HCT116 (cell line): ENCODE data around the gene BTG1. TPM values are rescaled to one million over a fixed set of nuclear protein-coding genes. Genes with fewer than 3 reads are reported as not detected.

Experiments
- ATAC-seq: fragments of 200-7000 bp; cut with Tn5 transposase; 2 replicates; pipeline ENCODE4 v1.9.1; 2020; ENCODE audit warnings: mild to moderate bottlenecking, moderate library complexity
- BruUV-seq: library from RNA; stranded (reverse); fragments of 400-500 nt; replicated peaks from 2 replicates; lab custom pipeline; 2021; lab: Mats Ljungman, UMichigan
- CTCF ChIA-PET: fragments of 300-600 bp; sonication (Branson Sonifier 250); formaldehyde crosslinking; loops from one replicate; lab custom pipeline; 2021; ENCODE audit warnings: antibody characterized with exemption; lab: Charles Lee
- POLR2A ChIA-PET: fragments of 300-600, 350-600 bp; sonication (Branson Sonifier 250); formaldehyde crosslinking; loops from one replicate; lab custom pipeline; 2021; ENCODE audit warnings: antibody characterized with exemption; lab: Charles Lee
- RAD21 ChIA-PET, 2 experiments: fragments of 300-600 bp; sonication (Branson Sonifier 250); formaldehyde crosslinking; loops; one replicate each; lab custom pipeline; 2023; ENCODE audit warnings: low total read pairs in 2 of 2; ENCODE audit not compliant: uncharacterized antibody in 2 of 2, unreplicated experiment in 2 of 2, low non-redundant PET in 1 of 2; lab: Charles Lee
- DNase-seq: peaks from one replicate; pipeline ENCODE4 v3.0.0-alpha.2; 2010; ENCODE audit warnings: low read depth, low spot score
- H2AFZ ChIP-seq: fragments of 200-600 bp; shearing (Covaris generic), sonication (generic); 2 replicates; pipeline ENCODE4 v1.6.1; 2017; ENCODE audit warnings: low read depth, mixed run types, mixed read lengths, antibody characterized with exemption, low read length; ENCODE audit not compliant: poor library complexity, severe bottlenecking
- H3K27ac ChIP-seq: 2 replicates; pipeline ENCODE4 v1.5.1; 2012; ENCODE audit warnings: low read depth, low read length
- H3K27me3 ChIP-seq: fragments of 200-600 bp; sonication (generic); 2 replicates; pipeline ENCODE4 v1.6.1; 2016; ENCODE audit warnings: mixed run types, low read length, mixed read lengths; ENCODE audit not compliant: insufficient read depth
- H3K36me3 ChIP-seq, 2 experiments: fragments of 200-500 bp in 1 of 2; fragments of 200-600 bp in 1 of 2; sonication (Bioruptor generic) in 1 of 2; sonication (generic) in 1 of 2; 2 replicates each; pipeline versions ENCODE4 v1.5.1 to v1.6.1; 2014 to 2016; ENCODE audit warnings: low read length in 2 of 2, inconsistent platforms in 1 of 2, mixed read lengths in 1 of 2, mixed run types in 1 of 2; ENCODE audit not compliant: insufficient read depth in 2 of 2, control insufficient read depth in 1 of 2
- H3K4me1 ChIP-seq, 2 experiments: fragments of 200-600 bp in 1 of 2; sonication (generic) in 1 of 2; 2 replicates each; pipeline versions ENCODE4 v1.5.1 to v1.6.1; 2012 to 2017; ENCODE audit warnings: low read length in 2 of 2, inconsistent platforms in 1 of 2, mild to moderate bottlenecking in 1 of 2, mixed read lengths in 1 of 2, mixed run types in 1 of 2, moderate library complexity in 1 of 2; ENCODE audit not compliant: insufficient read depth in 2 of 2, control insufficient read depth in 1 of 2
- H3K4me2 ChIP-seq: fragments of 200-600 bp; sonication (generic); 2 replicates; pipeline ENCODE4 v1.6.1; 2017; ENCODE audit warnings: mixed run types, low read length, mixed read lengths
- H3K4me3 ChIP-seq, 2 experiments: fragments of 200-600 bp in 1 of 2; sonication (generic) in 1 of 2; replicated peaks in 1 of 2; 2 replicates each; pipeline ENCODE4 v1.5.1; 2011 to 2016; ENCODE audit warnings: low read length in 2 of 2, control low read depth in 1 of 2, low read depth in 1 of 2, mild to moderate bottlenecking in 1 of 2, mixed read lengths in 1 of 2, mixed run types in 1 of 2
- H3K79me2 ChIP-seq: fragments of 200-600 bp; sonication (generic); 2 replicates; pipeline ENCODE4 v1.6.1; 2017; ENCODE audit warnings: mild to moderate bottlenecking, mixed run types, low read length, moderate library complexity, mixed read lengths; ENCODE audit not compliant: insufficient read depth
- H3K9ac ChIP-seq: fragments of 200-600 bp; sonication (generic); 2 replicates; pipeline ENCODE4 v1.6.1; 2016; ENCODE audit warnings: low read length, mixed read lengths
- H3K9me2 ChIP-seq: fragments of 200-600 bp; sonication (generic), shearing (Covaris generic); 2 replicates; pipeline ENCODE4 v1.6.1; 2017; ENCODE audit warnings: mixed run types, mild to moderate bottlenecking, moderate library complexity; ENCODE audit not compliant: insufficient read depth
- H3K9me3 ChIP-seq, 2 experiments: fragments of 200-500 bp in 1 of 2; fragments of 200-600 bp in 1 of 2; sonication (Bioruptor generic) in 1 of 2; sonication (generic) in 1 of 2; 2 replicates each; pipeline ENCODE4 v1.6.1; 2014 to 2017; ENCODE audit warnings: low read length in 2 of 2, mixed read lengths in 2 of 2, inconsistent platforms in 1 of 2, low read depth in 1 of 2, mild to moderate bottlenecking in 1 of 2, mixed run types in 1 of 2, moderate library complexity in 1 of 2; ENCODE audit not compliant: control insufficient read depth in 1 of 2, insufficient read depth in 1 of 2
- H4K20me1 ChIP-seq: fragments of 200-600 bp; sonication (generic), shearing (Covaris generic); 2 replicates; pipeline ENCODE4 v1.6.1; 2017; ENCODE audit warnings: mixed run types, mild to moderate bottlenecking, moderate library complexity; ENCODE audit not compliant: insufficient read depth
- CBX3 ChIP-seq: IDR thresholded peaks from 2 replicates; pipeline ENCODE4 v1.6.1; 2012; ENCODE audit warnings: low read depth
- CEBPB ChIP-seq: IDR thresholded peaks from 2 replicates; pipeline ENCODE4 v1.6.1; 2012; ENCODE audit warnings: low read depth
- CTCF ChIP-seq, 3 experiments: fragments of 200-600 bp in 1 of 3; sonication (generic) in 1 of 3; IDR thresholded peaks in 2 of 3; conservative IDR thresholded peaks in 1 of 3; 2 replicates each; pipeline ENCODE4 v1.5.1; 2012 to 2017; ENCODE audit warnings: low read depth in 2 of 3, low read length in 2 of 3, antibody characterized with exemption in 1 of 3, borderline replicate concordance in 1 of 3, control low read depth in 1 of 3, mild to moderate bottlenecking in 1 of 3, mixed read lengths in 1 of 3, mixed run types in 1 of 3, moderate library complexity in 1 of 3; ENCODE audit not compliant: insufficient read depth in 1 of 3
- EGR1 ChIP-seq: IDR thresholded peaks from 2 replicates; pipeline ENCODE4 v1.6.1; 2012; ENCODE audit warnings: low read depth
- EZH2 ChIP-seq: fragments of 200-600 bp; sonication (generic); IDR thresholded peaks from 2 replicates; pipeline ENCODE4 v1.6.1; 2017; ENCODE audit warnings: antibody characterized with exemption, mixed run types
- POLR2A ChIP-seq: IDR thresholded peaks from 2 replicates; pipeline ENCODE4 v1.7.0; 2011; ENCODE audit warnings: borderline replicate concordance; ENCODE audit not compliant: insufficient read depth, insufficient read length; ENCODE audit errors: extremely low read depth
- RAD21 ChIP-seq: IDR thresholded peaks from 2 replicates; pipeline ENCODE4 v1.6.1; 2012; ENCODE audit warnings: low read depth, mild to moderate bottlenecking
- SP1 ChIP-seq: IDR thresholded peaks from 2 replicates; pipeline ENCODE4 v1.6.1; 2012; ENCODE audit warnings: low read depth
- YY1 ChIP-seq: IDR thresholded peaks from 2 replicates; pipeline ENCODE4 v1.6.1; 2011; ENCODE audit warnings: low read length, low read depth, moderate library complexity, mild to moderate bottlenecking; ENCODE audit not compliant: insufficient replicate concordance; ENCODE audit errors: extremely low read depth
- ZBTB33 ChIP-seq: IDR thresholded peaks from 2 replicates; pipeline ENCODE4 v1.6.1; 2011; ENCODE audit warnings: mild to moderate bottlenecking, low read length, moderate library complexity; ENCODE audit not compliant: insufficient replicate concordance; ENCODE audit errors: extremely low read depth
- ZNF274 ChIP-seq: fragments of 200-500 bp; sonication (Bioruptor generic); IDR thresholded peaks from 2 replicates; pipeline ENCODE4 v1.6.1; 2014; ENCODE audit warnings: mild to moderate bottlenecking, low read depth, low read length, inconsistent platforms
- intact Hi-C: fragments of 100-400 bp; cut with micrococcal nuclease; formaldehyde crosslinking; loops from 2 replicates; pipeline ENCODE4 v1.10.0; 2022
- total RNA-seq: library from RNA; stranded (reverse); gene quantifications from one replicate; pipeline ENCODE4 v1.2.1, GENCODE V29; 2021; ENCODE audit not compliant: unreplicated experiment
- TF ChIP-seq, protein P1 (sequence below): IDR thresholded peaks from 2 replicates; pipeline ENCODE4 v1.6.1; 2012

The BTG1 gene
- total RNA-seq, 1 experiment from 2014 or later, result 57.3 TPM

DNA sequence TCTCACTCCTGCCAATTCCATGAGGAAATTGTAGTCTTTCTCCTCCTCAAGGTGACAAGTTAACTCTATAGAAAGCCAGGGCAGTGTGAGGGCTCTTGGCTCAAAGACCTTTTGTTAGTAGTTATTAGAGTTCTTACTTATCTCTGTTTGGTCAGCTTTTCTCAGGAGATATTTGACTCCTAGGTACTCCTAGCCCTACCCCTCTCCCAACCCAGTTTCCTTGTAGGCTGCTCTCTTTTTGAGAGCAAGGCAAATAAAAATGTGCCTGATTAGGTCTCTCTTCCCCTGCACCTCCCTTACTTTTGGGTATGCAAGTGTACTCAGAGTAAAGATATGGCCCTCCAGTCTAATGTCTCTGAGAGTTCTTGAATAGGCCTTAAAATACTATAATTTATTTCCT lies 23.8 kb downstream of the BTG1 start:
- no peaks in the 10 kb centered on the region for H3K27me3 ChIP-seq
- no peaks in the 10 kb centered on the region for H3K9me2 ChIP-seq
- H2AFZ ChIP-seq, result no peak overlapping the region
- ATAC-seq (no peak), DNase-seq (no peak)
- H4K20me1 ChIP-seq, result no peaks in the 10 kb centered on the region
- no peak overlapping the region for H3K9ac ChIP-seq
- H3K4me3 ChIP-seq, result no peak overlapping the region
- H3K4me1 ChIP-seq, result no peaks in the 10 kb centered on the region
- POLR2A ChIA-PET, result no interaction called here
- H3K9me3 ChIP-seq, result no peaks in the 10 kb centered on the region
- H3K79me2 ChIP-seq, result no peaks in the 10 kb centered on the region
- H3K36me3 ChIP-seq, result no peaks in the 10 kb centered on the region
- TF ChIP-seq, protein P1, sequence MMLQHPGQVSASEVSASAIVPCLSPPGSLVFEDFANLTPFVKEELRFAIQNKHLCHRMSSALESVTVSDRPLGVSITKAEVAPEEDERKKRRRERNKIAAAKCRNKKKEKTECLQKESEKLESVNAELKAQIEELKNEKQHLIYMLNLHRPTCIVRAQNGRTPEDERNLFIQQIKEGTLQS, result no peak
- no peak for TF ChIP-seq POLR2A
- no peak for TF ChIP-seq EGR1
- no peak for TF ChIP-seq CTCF (IDR thresholded peaks at IDR 0.05 in 2 of 3, conservative IDR thresholded peaks at IDR 0.05 in 1 of 3; ENCODE audit: borderline replicate concordance in 1 of 3, insufficient read depth in 1 of 3, low read depth in 2 of 3, low read length in 2 of 3)
- no peak for TF ChIP-seq ZNF274
- no peak for TF ChIP-seq CEBPB
- TF ChIP-seq YY1, result no peak
- no peak for TF ChIP-seq RAD21
- TF ChIP-seq ZBTB33, result no peak
- TF ChIP-seq SP1, result no peak
- TF ChIP-seq CBX3, result no peak
- TF ChIP-seq EZH2, result no peak
- TF ChIP-seq, all 23 proteins: peak for 0
- CTCF ChIA-PET, result no interaction called here
- BruUV-seq, result no TSS peak
- intact Hi-C loops, result no loop called here
- Histone ChIP-seq H3K4me2 (no peak overlapping the region), H3K27ac (no peak overlapping the region)
- RAD21 ChIA-PET, result no interaction called here
